NCI-H2227 treated with DMSO at 0.1 percent for 48 hours (cell line): Measurements from ENCODE around the gene MARVELD1.

ENCODE experiments used
- DNase-seq: peaks from one replicate; lab custom pipeline; 2025; lab: John Stamatoyannopoulos, UW

The MARVELD1 gene

GRCh38 chr10:97721871-97722780 is 8.6 kb downstream of the MARVELD1 start:
- DNase-seq = no peak

GRCh38 chr10:97723001-97723400 is 9.5 kb downstream of the MARVELD1 start:
- DNase-seq = no peak

- DNase-seq = no peak
Measured at GRCh38 chr10:97724341-97724941, 10.9 kb downstream of the MARVELD1 start.

GRCh38 chr10:97726636-97727178 is 13.2 kb downstream of the MARVELD1 start:
- no peak for DNase-seq

GRCh38 chr10:97729014-97729413 is 15.5 kb downstream of the MARVELD1 start:
- DNase-seq = no peak

GRCh38 chr10:97731346-97732051 is 18.0 kb downstream of the MARVELD1 start:
- peak; percentile 43 for DNase-seq

GRCh38 chr10:97732052-97732359 is 18.5 kb downstream of the MARVELD1 start:
- DNase-seq = no peak

GRCh38 chr10:97733256-97733655 is 19.7 kb downstream of the MARVELD1 start:
- DNase-seq = no peak

- no peak for DNase-seq
Measured at GRCh38 chr10:97734021-97734420, 20.5 kb downstream of the MARVELD1 start.

GRCh38 chr10:97736403-97736901 is 22.9 kb downstream of the MARVELD1 start:
- no peak for DNase-seq

GRCh38 chr10:97736902-97737769 is 23.6 kb downstream of the MARVELD1 start, which contains the start of gene ZFYVE27:
TSS of gene ZFYVE27 (plus strand) at chr10:97737128. CDS start at chr10:97738478, 1,350 bp downstream.
- peak; percentile 85 for DNase-seq

GRCh38 chr10:97737770-97738265 is 24.3 kb downstream of the MARVELD1 start:
- no peak for DNase-seq

GRCh38 chr10:97738616-97739015 is 25.1 kb downstream of the MARVELD1 start:
- DNase-seq = no peak

GRCh38 chr10:97740613-97741012 is 27.1 kb downstream of the MARVELD1 start:
- DNase-seq = no peak

- DNase-seq = peak; percentile 10
Measured at GRCh38 chr10:97743169-97743943, 29.8 kb downstream of the MARVELD1 start.

- DNase-seq = no peak
Measured at GRCh38 chr10:97744405-97745035, 31.0 kb downstream of the MARVELD1 start.

GRCh38 chr10:97747573-97747972 is 34.0 kb downstream of the MARVELD1 start:
- DNase-seq = no peak

- DNase-seq = no peak
Measured at GRCh38 chr10:97748116-97748515, 34.6 kb downstream of the MARVELD1 start.

- DNase-seq = no peak
Measured at GRCh38 chr10:97752956-97753355, 39.4 kb downstream of the MARVELD1 start.

- DNase-seq = no peak
Measured at GRCh38 chr10:97754726-97755125, 41.2 kb downstream of the MARVELD1 start.
